OCI-LY7 (cell line): Measurements from ENCODE around the gene CPLX3. TPM values are rescaled to one million over a fixed set of nuclear protein-coding genes. Genes with fewer than 3 reads are reported as not detected.
A peak's percentile ranks its signal among the peaks of the same experiment; 100 is the strongest.

Experiments
- BruUV-seq: library from RNA; stranded (reverse); fragments of 400-500 nt; replicated peaks from 2 replicates; lab custom pipeline; 2021; lab: Mats Ljungman, UMichigan
- CTCF ChIA-PET: fragments of 300-600 bp; sonication (Branson Sonifier 250); formaldehyde crosslinking; loops from one replicate; lab custom pipeline; 2022; ENCODE audit warnings: antibody characterized with exemption; ENCODE audit not compliant: unreplicated experiment; lab: Charles Lee
- POLR2A ChIA-PET: fragments of 300-600 bp; sonication (Branson Sonifier 250); formaldehyde crosslinking; loops from one replicate; lab custom pipeline; 2022; ENCODE audit warnings: antibody characterized with exemption; lab: Charles Lee
- DNase-seq: peaks from one replicate; pipeline ENCODE4 v3.0.0-alpha.2; 2015; ENCODE audit warnings: low spot score
- H2AFZ ChIP-seq: fragments of 200-600 bp; sonication (generic), shearing (Covaris generic); 2 replicates; pipeline ENCODE4 v1.6.1; 2014; ENCODE audit warnings: mild to moderate bottlenecking, antibody characterized with exemption, low read length, moderate library complexity
- H3K27ac ChIP-seq: fragments of 200-600 bp; sonication (generic); 2 replicates; pipeline ENCODE4 v1.5.1; 2014; ENCODE audit warnings: mixed run types, low read depth, mild to moderate bottlenecking, moderate library complexity, low read length, inconsistent platforms; ENCODE audit not compliant: poor library complexity, severe bottlenecking
- H3K36me3 ChIP-seq: fragments of 200-600 bp; sonication (generic); 2 replicates; pipeline ENCODE4 v1.6.1; 2014; ENCODE audit warnings: mild to moderate bottlenecking, antibody characterized with exemption, low read length, moderate library complexity, mixed read lengths; ENCODE audit not compliant: insufficient read depth
- H3K4me1 ChIP-seq: fragments of 200-600 bp; sonication (generic); 2 replicates; pipeline ENCODE4 v1.5.1; 2014; ENCODE audit warnings: mild to moderate bottlenecking, low read length; ENCODE audit not compliant: insufficient read depth, poor library complexity, severe bottlenecking
- H3K4me2 ChIP-seq: fragments of 200-600 bp; sonication (generic); 2 replicates; pipeline ENCODE4 v1.6.1; 2014; ENCODE audit warnings: mild to moderate bottlenecking, low read length
- H3K4me3 ChIP-seq: fragments of 200-600 bp; sonication (generic); 2 replicates; pipeline ENCODE4 v1.5.1; 2014; ENCODE audit warnings: mild to moderate bottlenecking, low read depth, low read length; ENCODE audit not compliant: poor library complexity, severe bottlenecking
- H3K79me2 ChIP-seq: fragments of 200-600 bp; sonication (generic); 2 replicates; pipeline ENCODE4 v1.6.1; 2016; ENCODE audit warnings: low read depth, mild to moderate bottlenecking, low read length, moderate library complexity, mixed read lengths; ENCODE audit not compliant: insufficient read depth
- H3K9me2 ChIP-seq: fragments of 200-600 bp; sonication (generic); 2 replicates; pipeline ENCODE4 v1.6.1; 2016; ENCODE audit warnings: mild to moderate bottlenecking, low read length, mixed read lengths; ENCODE audit not compliant: insufficient read depth
- H3K9me3 ChIP-seq: fragments of 200-600 bp; sonication (generic); 2 replicates; pipeline ENCODE4 v1.6.1; 2014; ENCODE audit warnings: mild to moderate bottlenecking, mixed run types, low read length, mixed read lengths
- H4K20me1 ChIP-seq: fragments of 200-600 bp; sonication (generic); 2 replicates; pipeline ENCODE4 v1.6.1; 2014; ENCODE audit warnings: mild to moderate bottlenecking, antibody characterized with exemption, low read length, moderate library complexity, mixed read lengths; ENCODE audit not compliant: insufficient read depth
- EZH2phosphoT487 ChIP-seq: fragments of 200-600 bp; sonication (generic); IDR thresholded peaks from 2 replicates; pipeline ENCODE4 v1.6.1; 2018; ENCODE audit warnings: low read depth, borderline replicate concordance, mild to moderate bottlenecking, mixed run types, antibody characterized with exemption, low read length, moderate library complexity, mixed read lengths
- intact Hi-C: fragments of 100-400 bp; cut with micrococcal nuclease; formaldehyde crosslinking; loops from one replicate; pipeline ENCODE4 v1.10.0; 2022; ENCODE audit not compliant: unreplicated experiment
- total RNA-seq, 2 experiments: library from RNA; depleted of rRNA in 1 of 2; stranded (reverse); fragments of >200 nt in 1 of 2; shearing (Covaris generic) in 1 of 2; gene quantifications; 2 replicates each; pipeline ENCODE4 v1.2.3, GENCODE V29; 2014 to 2022
- TF ChIP-seq, protein P1 (sequence below): fragments of 200-600 bp; sonication (generic); conservative IDR thresholded peaks from 2 replicates; pipeline ENCODE4 v1.5.1; 2014; ENCODE audit warnings: mild to moderate bottlenecking, antibody characterized with exemption, low read length, moderate library complexity, mixed read lengths

The CPLX3 gene
- total RNA-seq, 2 experiments from 2014 or later, result 0.35 to 1.5 TPM

DNA sequence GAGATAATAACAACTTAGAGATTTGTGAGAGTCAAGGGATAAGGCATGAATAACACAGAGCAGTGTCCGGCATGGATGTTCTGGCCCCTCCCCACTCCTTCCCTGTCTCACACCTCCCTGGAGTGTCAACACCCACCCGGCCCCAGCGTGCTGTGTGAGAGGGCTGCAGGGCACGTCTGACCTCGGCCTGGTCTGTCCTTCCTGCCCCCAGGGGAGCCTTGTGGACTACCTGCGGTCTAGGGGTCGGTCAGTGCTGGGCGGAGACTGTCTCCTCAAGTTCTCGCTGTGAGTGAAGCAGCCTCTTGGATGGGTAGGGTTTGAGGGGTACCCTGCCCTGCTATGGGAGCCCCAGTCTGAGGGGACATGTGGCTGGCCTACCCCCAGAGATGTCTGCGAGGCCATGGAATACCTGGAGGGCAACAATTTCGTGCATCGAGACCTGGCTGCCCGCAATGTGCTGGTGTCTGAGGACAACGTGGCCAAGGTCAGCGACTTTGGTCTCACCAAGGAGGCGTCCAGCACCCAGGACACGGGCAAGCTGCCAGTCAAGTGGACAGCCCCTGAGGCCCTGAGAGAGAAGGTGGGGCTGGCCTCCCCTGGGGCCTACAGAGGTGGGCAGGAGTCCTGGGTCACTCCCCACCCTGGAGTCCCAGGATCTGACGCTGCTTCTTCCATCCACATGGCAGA is 25.0 kb upstream of the CPLX3 start:
- peaks cover 10% of the 10 kb centered on the region; the same call in 1 of the 2 replicates for H4K20me1 ChIP-seq
- intact Hi-C loops, result no loop called here

DNA sequence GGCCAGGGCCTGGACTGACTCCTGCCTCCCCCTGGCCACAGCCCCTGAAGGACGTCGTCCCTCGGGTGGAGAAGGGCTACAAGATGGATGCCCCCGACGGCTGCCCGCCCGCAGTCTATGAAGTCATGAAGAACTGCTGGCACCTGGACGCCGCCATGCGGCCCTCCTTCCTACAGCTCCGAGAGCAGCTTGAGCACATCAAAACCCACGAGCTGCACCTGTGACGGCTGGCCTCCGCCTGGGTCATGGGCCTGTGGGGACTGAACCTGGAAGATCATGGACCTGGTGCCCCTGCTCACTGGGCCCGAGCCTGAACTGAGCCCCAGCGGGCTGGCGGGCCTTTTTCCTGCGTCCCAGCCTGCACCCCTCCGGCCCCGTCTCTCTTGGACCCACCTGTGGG is 24.1 kb upstream of the CPLX3 start:
- POLR2A ChIA-PET, result no interaction called here
- Histone ChIP-seq H3K9me3 (no peaks in the 10 kb centered on the region), H3K9me2 (no peaks in the 10 kb centered on the region), H3K4me3 (no peak overlapping the region), H3K36me3 (peaks cover 85% of the 10 kb centered on the region), H4K20me1 (peaks cover 9% of the 10 kb centered on the region; the same call in 1 of the 2 replicates), H3K27ac (no peak overlapping the region), H3K79me2 (peaks cover 10% of the 10 kb centered on the region; the same call in 1 of the 2 replicates), H3K4me2 (no peak overlapping the region), H3K4me1 (peaks cover 34% of the 10 kb centered on the region), H2AFZ (no peak overlapping the region)
- TF ChIP-seq, protein P1, sequence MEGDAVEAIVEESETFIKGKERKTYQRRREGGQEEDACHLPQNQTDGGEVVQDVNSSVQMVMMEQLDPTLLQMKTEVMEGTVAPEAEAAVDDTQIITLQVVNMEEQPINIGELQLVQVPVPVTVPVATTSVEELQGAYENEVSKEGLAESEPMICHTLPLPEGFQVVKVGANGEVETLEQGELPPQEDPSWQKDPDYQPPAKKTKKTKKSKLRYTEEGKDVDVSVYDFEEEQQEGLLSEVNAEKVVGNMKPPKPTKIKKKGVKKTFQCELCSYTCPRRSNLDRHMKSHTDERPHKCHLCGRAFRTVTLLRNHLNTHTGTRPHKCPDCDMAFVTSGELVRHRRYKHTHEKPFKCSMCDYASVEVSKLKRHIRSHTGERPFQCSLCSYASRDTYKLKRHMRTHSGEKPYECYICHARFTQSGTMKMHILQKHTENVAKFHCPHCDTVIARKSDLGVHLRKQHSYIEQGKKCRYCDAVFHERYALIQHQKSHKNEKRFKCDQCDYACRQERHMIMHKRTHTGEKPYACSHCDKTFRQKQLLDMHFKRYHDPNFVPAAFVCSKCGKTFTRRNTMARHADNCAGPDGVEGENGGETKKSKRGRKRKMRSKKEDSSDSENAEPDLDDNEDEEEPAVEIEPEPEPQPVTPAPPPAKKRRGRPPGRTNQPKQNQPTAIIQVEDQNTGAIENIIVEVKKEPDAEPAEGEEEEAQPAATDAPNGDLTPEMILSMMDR, result no peak
- no peak for TF ChIP-seq EZH2phosphoT487
- BruUV-seq, result TSS peak; percentile 74
- no peak for DNase-seq
- intact Hi-C loops, result no loop called here
- CTCF ChIA-PET, result no interaction called here

More for the DNA sequence above, 25.0 kb upstream of the CPLX3 start:
- Histone ChIP-seq H3K79me2 (peaks cover 18% of the 10 kb centered on the region), H3K4me2 (no peak overlapping the region), H3K4me3 (no peak overlapping the region), H3K4me1 (peaks cover 42% of the 10 kb centered on the region), H2AFZ (no peak overlapping the region), H3K9me3 (no peaks in the 10 kb centered on the region), H3K27ac (no peak overlapping the region), H3K9me2 (no peaks in the 10 kb centered on the region), H3K36me3 (peaks cover 87% of the 10 kb centered on the region)
- POLR2A ChIA-PET, result no interaction called here
- CTCF ChIA-PET, result no interaction called here
- no peak for DNase-seq
- BruUV-seq, result no TSS peak
- TF ChIP-seq, protein P1, result no peak
- no peak for TF ChIP-seq EZH2phosphoT487

DNA sequence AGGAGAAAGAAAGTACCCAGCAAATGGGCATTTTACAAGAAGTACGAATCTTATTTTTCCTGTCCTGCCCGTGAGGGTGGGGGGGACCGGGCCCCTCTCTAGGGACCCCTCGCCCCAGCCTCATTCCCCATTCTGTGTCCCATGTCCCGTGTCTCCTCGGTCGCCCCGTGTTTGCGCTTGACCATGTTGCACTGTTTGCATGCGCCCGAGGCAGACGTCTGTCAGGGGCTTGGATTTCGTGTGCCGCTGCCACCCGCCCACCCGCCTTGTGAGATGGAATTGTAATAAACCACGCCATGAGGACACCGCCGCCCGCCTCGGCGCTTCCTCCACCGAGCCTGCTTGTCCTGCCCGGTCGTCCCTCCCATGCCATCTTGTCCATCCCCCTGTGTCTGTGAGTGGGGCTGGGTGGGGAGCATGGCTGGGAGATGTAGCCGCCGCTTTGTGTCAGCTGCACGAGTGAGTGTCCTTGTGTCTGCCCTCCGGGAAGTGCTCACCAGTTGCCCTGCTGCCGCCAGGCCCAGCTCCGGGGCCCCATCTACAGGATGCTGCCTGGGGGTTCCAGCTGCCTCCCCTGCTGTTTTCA is 23.5 kb upstream of the CPLX3 start:
- peaks cover 2% of the 10 kb centered on the region; the same call in 1 of the 2 replicates for H4K20me1 ChIP-seq
- no peak for DNase-seq
- H3K9me2 ChIP-seq, result no peaks in the 10 kb centered on the region
- peaks cover 3% of the 10 kb centered on the region; the same call in 1 of the 2 replicates for H3K79me2 ChIP-seq
- H3K27ac ChIP-seq, result no peak overlapping the region
- peaks cover 27% of the 10 kb centered on the region for H3K4me1 ChIP-seq
- TF ChIP-seq, protein P1, result no peak
- no peak for TF ChIP-seq EZH2phosphoT487
- H3K36me3 ChIP-seq, result peaks cover 78% of the 10 kb centered on the region
- BruUV-seq, result no TSS peak
- H3K4me3 ChIP-seq, result no peak overlapping the region
- ChIA-PET CTCF (no interaction called here), POLR2A (interaction anchor here (1.9 kb wide), 1 partner anchor 24 kb away, joined by 5 read pairs; no protein-coding TSS in a partner anchor)
- H3K4me2 ChIP-seq, result no peak overlapping the region
- H3K9me3 ChIP-seq, result no peaks in the 10 kb centered on the region
- intact Hi-C loops, result no loop called here
- no peak overlapping the region for H2AFZ ChIP-seq
